CD14-positive monocyte (primary cell): ENCODE data around the gene MAD1L1. TPM values are rescaled to one million over a fixed set of nuclear protein-coding genes. Genes with fewer than 3 reads are reported as not detected.

ENCODE experiments used
- DNase-seq, 3 donors: peaks; one replicate each; pipeline ENCODE4 v3.0.0-alpha.2; 2011 to 2022
- H2AFZ ChIP-seq: 2 replicates; pipeline ENCODE4 v1.6.0; 2012; ENCODE audit warnings: mild to moderate bottlenecking, low read depth, low read length, inconsistent platforms; ENCODE audit not compliant: insufficient read depth, poor library complexity, severe bottlenecking
- H3K27ac ChIP-seq, 2 donors: 1 replicate in 1 of 2; 2 replicates in 1 of 2; pipeline ENCODE4 v1.5.1; 2012 to 2013; ENCODE audit warnings: low read length in 2 of 2, control low read depth in 1 of 2, inconsistent platforms in 1 of 2, low read depth in 1 of 2, mild to moderate bottlenecking in 1 of 2
- H3K27me3 ChIP-seq, 2 donors: one replicate each; pipeline versions ENCODE4 v1.6.0 to v1.6.1; 2011 to 2013; ENCODE audit warnings: low read length in 2 of 2; ENCODE audit not compliant: control insufficient read depth in 2 of 2, insufficient read depth in 2 of 2
- H3K36me3 ChIP-seq, 2 donors: replicated peaks in 1 of 2; 1 replicate in 1 of 2; 2 replicates in 1 of 2; pipeline versions ENCODE4 v1.5.1 to v1.6.1; 2012 to 2013; ENCODE audit warnings: low read length in 2 of 2, control low read depth in 1 of 2, inconsistent platforms in 1 of 2, mild to moderate bottlenecking in 1 of 2; ENCODE audit not compliant: insufficient read depth in 2 of 2, control insufficient read depth in 1 of 2
- H3K4me1 ChIP-seq, 2 donors: 1 replicate in 1 of 2; 2 replicates in 1 of 2; pipeline versions ENCODE4 v1.5.1 to v1.6.1; 2012 to 2013; ENCODE audit warnings: low read length in 2 of 2, control low read depth in 1 of 2, inconsistent platforms in 1 of 2, mild to moderate bottlenecking in 1 of 2, moderate library complexity in 1 of 2; ENCODE audit not compliant: insufficient read depth in 2 of 2, control insufficient read depth in 1 of 2
- H3K4me2 ChIP-seq: replicated peaks from 2 replicates; pipeline ENCODE3; 2012; ENCODE audit warnings: low read length, moderate library complexity, mild to moderate bottlenecking; ENCODE audit not compliant: poor library complexity, severe bottlenecking; ENCODE audit errors: extremely low read depth
- H3K4me3 ChIP-seq, 3 experiments: fragments of 200-600 bp in 1 of 3; sonication (generic) in 1 of 3; replicated peaks in 1 of 3; 1 replicate in 2 of 3; 2 replicates in 1 of 3; pipeline ENCODE4 v1.5.1; 2011 to 2013; ENCODE audit warnings: low read length in 3 of 3, mild to moderate bottlenecking in 3 of 3, control low read depth in 2 of 3, low read depth in 2 of 3, inconsistent platforms in 1 of 3, moderate library complexity in 1 of 3
- H3K79me2 ChIP-seq: 2 replicates; pipeline ENCODE4 v1.6.0; 2012; ENCODE audit warnings: mild to moderate bottlenecking, control low read depth, inconsistent platforms, low read length, moderate library complexity; ENCODE audit not compliant: insufficient read depth
- H3K9ac ChIP-seq: 2 replicates; pipeline ENCODE4 v1.6.0; 2017; ENCODE audit warnings: low read length, mild to moderate bottlenecking; ENCODE audit not compliant: insufficient read depth, poor library complexity, severe bottlenecking
- H3K9me3 ChIP-seq, 2 donors: replicated peaks in 1 of 2; 1 replicate in 1 of 2; 2 replicates in 1 of 2; pipeline versions ENCODE4 v1.5.1 to v1.6.1; 2012 to 2013; ENCODE audit warnings: low read length in 2 of 2, control low read depth in 1 of 2; ENCODE audit not compliant: control insufficient read depth in 1 of 2, insufficient read depth in 1 of 2
- H4K20me1 ChIP-seq: 2 replicates; pipeline ENCODE4 v1.6.0; 2012; ENCODE audit warnings: mild to moderate bottlenecking, low read length, control low read depth, moderate library complexity; ENCODE audit not compliant: insufficient read depth
- H3K27ac Mint-ChIP-seq, 7 donors: one replicate each; pipeline ENCODE4 v1.8.0; 2020; ENCODE audit warnings: mild to moderate bottlenecking in 7 of 7, mixed read lengths in 7 of 7, moderate library complexity in 6 of 7, inconsistent platforms in 2 of 7
- H3K27me3 Mint-ChIP-seq, 3 donors: one replicate each; pipeline ENCODE4 v1.8.0; 2021 to 2022; ENCODE audit warnings: low read depth in 3 of 3, mild to moderate bottlenecking in 3 of 3, mixed read lengths in 3 of 3, moderate library complexity in 3 of 3, inconsistent platforms in 1 of 3
- H3K36me3 Mint-ChIP-seq, 2 donors: one replicate each; pipeline ENCODE4 v1.8.0; 2020; ENCODE audit warnings: mixed read lengths in 2 of 2, inconsistent platforms in 1 of 2, mild to moderate bottlenecking in 1 of 2
- H3K4me1 Mint-ChIP-seq: one replicate; pipeline ENCODE4 v1.8.0; 2020; ENCODE audit warnings: mild to moderate bottlenecking, mixed read lengths
- H3K4me3 Mint-ChIP-seq, 2 donors: one replicate each; pipeline ENCODE4 v1.8.0; 2020; ENCODE audit warnings: mild to moderate bottlenecking in 2 of 2, mixed read lengths in 2 of 2, moderate library complexity in 1 of 2
- H3K9me3 Mint-ChIP-seq, 7 donors: one replicate each; pipeline ENCODE4 v1.8.0; 2020 to 2022; ENCODE audit warnings: mixed read lengths in 7 of 7, mild to moderate bottlenecking in 6 of 7, moderate library complexity in 6 of 7, inconsistent platforms in 2 of 7
- WGBS: methylation state at CpG from one replicate; pipeline ENCODE4 v1.1.5; 2013; ENCODE audit warnings: missing lambda C conversion rate; ENCODE audit not compliant: insufficient coverage; 5-methylcytosine and 5-hydroxymethylcytosine counted together
- intact Hi-C, 2 donors: fragments of 100-400 bp; cut with micrococcal nuclease; formaldehyde crosslinking; loops; one replicate each; pipeline versions ENCODE4 v1.15.0 to v1.15.1; 2023
- polyA plus RNA-seq, 3 donors: library from polyadenylated mRNA; depleted of rRNA in 1 of 3; unstranded in 2 of 3; stranded (reverse) in 1 of 3; fragments of 300-500 nt in 2 of 3; fragments of >200 nt in 1 of 3; fragmentation: Illumina TruSeq in 2 of 3; gene quantifications; 1 replicate in 2 of 3; 2 replicates in 1 of 3; pipeline ENCODE4 v1.2.3, GENCODE V29; 2012 to 2021
- TF ChIP-seq, protein P1 (sequence below): fragments of 200-600 bp; IDR thresholded peaks from one replicate; pipeline ENCODE4 v1.8.0; 2022; ENCODE audit warnings: antibody characterized with exemption, mild to moderate bottlenecking

Gene MAD1L1
- polyA plus RNA-seq, 3 donors = 22.0 to 39.4 (median 33.2) TPM

DNA sequence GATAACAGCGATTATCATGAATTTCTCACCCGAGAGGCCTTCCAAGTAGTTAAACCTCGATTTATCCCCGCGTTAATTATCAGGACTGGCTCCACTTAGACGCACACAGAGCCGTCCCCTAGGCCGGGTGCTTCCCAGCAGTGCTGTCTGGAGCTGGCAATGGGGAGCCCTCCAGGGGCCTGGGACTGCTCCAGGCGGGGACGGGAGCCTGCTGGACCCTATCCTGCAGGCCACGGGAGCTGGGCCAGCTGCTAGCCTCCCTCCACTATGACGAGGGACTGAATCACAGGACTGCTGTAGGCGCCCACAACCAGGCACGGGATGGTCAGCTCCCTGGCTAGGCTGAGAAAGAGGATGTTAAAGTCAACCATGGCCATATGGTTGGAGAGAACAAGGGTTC, 333.5 kb downstream of the MAD1L1 start:
- intact Hi-C loops = no loop called here
- DNase-seq = no peak
- Histone ChIP-seq H3K27me3 (no peaks in the 10 kb centered on the region), H3K9ac (no peak overlapping the region), H3K4me3 (no peak overlapping the region), H4K20me1 (peaks cover 43% of the 10 kb centered on the region), H3K36me3 (peaks cover 6 to 44% of the 10 kb centered on the region in 2 donors), H3K79me2 (no peaks in the 10 kb centered on the region), H3K27ac (no peak overlapping the region), H2AFZ (no peak overlapping the region), H3K4me2 (no peak overlapping the region), H3K9me3 (no peaks in the 10 kb centered on the region), H3K4me1 (no peaks in the 10 kb centered on the region)
- WGBS = 92% methylated on average over 12 of the region's 14 CpGs
- TF ChIP-seq, protein P1, sequence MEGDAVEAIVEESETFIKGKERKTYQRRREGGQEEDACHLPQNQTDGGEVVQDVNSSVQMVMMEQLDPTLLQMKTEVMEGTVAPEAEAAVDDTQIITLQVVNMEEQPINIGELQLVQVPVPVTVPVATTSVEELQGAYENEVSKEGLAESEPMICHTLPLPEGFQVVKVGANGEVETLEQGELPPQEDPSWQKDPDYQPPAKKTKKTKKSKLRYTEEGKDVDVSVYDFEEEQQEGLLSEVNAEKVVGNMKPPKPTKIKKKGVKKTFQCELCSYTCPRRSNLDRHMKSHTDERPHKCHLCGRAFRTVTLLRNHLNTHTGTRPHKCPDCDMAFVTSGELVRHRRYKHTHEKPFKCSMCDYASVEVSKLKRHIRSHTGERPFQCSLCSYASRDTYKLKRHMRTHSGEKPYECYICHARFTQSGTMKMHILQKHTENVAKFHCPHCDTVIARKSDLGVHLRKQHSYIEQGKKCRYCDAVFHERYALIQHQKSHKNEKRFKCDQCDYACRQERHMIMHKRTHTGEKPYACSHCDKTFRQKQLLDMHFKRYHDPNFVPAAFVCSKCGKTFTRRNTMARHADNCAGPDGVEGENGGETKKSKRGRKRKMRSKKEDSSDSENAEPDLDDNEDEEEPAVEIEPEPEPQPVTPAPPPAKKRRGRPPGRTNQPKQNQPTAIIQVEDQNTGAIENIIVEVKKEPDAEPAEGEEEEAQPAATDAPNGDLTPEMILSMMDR = no peak
- Mint-ChIP-seq H3K27me3 (no peaks in the 10 kb centered on the region), H3K4me1 (no peaks in the 10 kb centered on the region), H3K36me3 (peaks cover 41 to 44% of the 10 kb centered on the region in 2 donors), H3K27ac (peak overlapping the region in 3 of 7 donors; percentile 12 to 40 (median 37)), H3K9me3 (no peaks in the 10 kb centered on the region), H3K4me3 (no peak overlapping the region)

DNA sequence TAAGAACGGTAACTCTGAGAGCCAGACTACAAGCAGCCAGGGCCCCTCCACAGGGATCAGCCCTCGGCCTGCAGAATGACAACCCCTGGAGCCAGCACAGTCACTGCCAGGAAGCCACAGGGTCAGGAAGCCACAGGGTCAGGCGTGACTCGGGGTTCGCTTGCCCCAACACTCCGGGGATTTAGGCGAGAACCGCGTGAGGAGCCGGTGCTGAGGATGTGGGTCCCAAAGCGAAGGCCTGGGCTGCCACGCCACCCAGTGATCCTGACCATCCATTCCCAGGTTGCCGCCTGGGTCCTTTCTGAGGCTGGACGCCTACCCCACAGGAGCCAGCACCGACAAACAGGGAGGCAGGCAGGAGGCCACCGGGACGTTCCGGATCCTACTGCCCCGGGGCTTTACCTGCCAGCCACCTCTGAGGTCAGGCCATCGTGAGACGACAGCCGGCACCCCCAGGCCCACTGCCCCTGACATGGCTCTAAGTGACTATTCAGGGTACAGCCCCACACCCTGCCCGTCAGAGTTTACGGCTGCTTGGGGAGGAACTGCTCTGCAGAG, 334.0 kb downstream of the MAD1L1 start:
- H2AFZ ChIP-seq = no peak overlapping the region
- Mint-ChIP-seq H3K9me3 (no peaks in the 10 kb centered on the region), H3K4me1 (no peaks in the 10 kb centered on the region), H3K4me3 (no peak overlapping the region), H3K27ac (peak overlapping the region in 2 of 7 donors; percentile 12 to 32), H3K36me3 (peaks cover 46 to 49% of the 10 kb centered on the region in 2 donors), H3K27me3 (no peaks in the 10 kb centered on the region)
- TF ChIP-seq, protein P1 = no peak
- no peak overlapping the region for H3K27ac ChIP-seq
- no peaks in the 10 kb centered on the region for H3K27me3 ChIP-seq
- WGBS = 80% methylated on average over 24 of the region's 24 CpGs
- no peak overlapping the region for H3K9ac ChIP-seq
- DNase-seq = no peak
- H3K36me3 ChIP-seq = peaks cover 8 to 49% of the 10 kb centered on the region in 2 donors
- no peaks in the 10 kb centered on the region for H3K9me3 ChIP-seq
- intact Hi-C loops = no loop called here
- H3K4me1 ChIP-seq = no peaks in the 10 kb centered on the region
- H3K4me3 ChIP-seq = no peak overlapping the region
- H3K79me2 ChIP-seq = no peaks in the 10 kb centered on the region
- H4K20me1 ChIP-seq = peaks cover 48% of the 10 kb centered on the region
- H3K4me2 ChIP-seq = no peak overlapping the region
